Measurements from ENCODE around the gene OR6C65.

OR6C65 gene

GRCh38 chr12:55448825-55449224 is 48.5 kb downstream of the OR6C65 start:
- no peak for DNase-seq

All from T1000 (cell line).